Keratinocyte (primary cell): ENCODE measurements around the gene VTCN1. TPM values are rescaled to one million over a fixed set of nuclear protein-coding genes. Genes with fewer than 3 reads are reported as not detected.

ENCODE experiments used
- DNase-seq: peaks from one replicate; pipeline ENCODE4 v3.0.0-alpha.2; 2011; ENCODE audit warnings: low read depth, missing footprints, low spot score
- FAIRE-seq: peaks from 2 replicates; lab custom pipeline; 2011; peaks lifted over from hg19 to GRCh38; lab: Jason Lieb, UNC
- H2AFZ ChIP-seq: 2 replicates; pipeline ENCODE4 v1.6.0; 2012; ENCODE audit warnings: low read length, control low read depth, inconsistent platforms; ENCODE audit not compliant: control insufficient read depth
- H3K27ac ChIP-seq: 2 replicates; pipeline ENCODE4 v1.5.1; 2011; ENCODE audit warnings: low read length; ENCODE audit not compliant: control insufficient read depth, insufficient read depth
- H3K27me3 ChIP-seq: 3 replicates; pipeline ENCODE4 v1.6.0; 2011; ENCODE audit warnings: low read length; ENCODE audit not compliant: control insufficient read depth, insufficient read depth; ENCODE audit errors: extremely low read depth
- H3K36me3 ChIP-seq, 2 experiments: 2 replicates in 1 of 2; 3 replicates in 1 of 2; pipeline ENCODE4 v1.5.1; 2011; ENCODE audit warnings: low read length in 2 of 2, mild to moderate bottlenecking in 1 of 2; ENCODE audit not compliant: control insufficient read depth in 2 of 2, insufficient read depth in 2 of 2; ENCODE audit errors: extremely low read depth in 1 of 2
- H3K4me1 ChIP-seq: 3 replicates; pipeline ENCODE4 v1.5.1; 2011; ENCODE audit warnings: low read length; ENCODE audit not compliant: control insufficient read depth, insufficient read depth; ENCODE audit errors: extremely low read depth
- H3K4me2 ChIP-seq: 3 replicates; pipeline ENCODE4 v1.6.0; 2011; ENCODE audit warnings: low read depth, low read length; ENCODE audit not compliant: control insufficient read depth, insufficient read depth; ENCODE audit errors: extremely low read depth
- H3K4me3 ChIP-seq, 3 experiments: fragments of 200-600 bp in 1 of 3; sonication (generic) in 1 of 3; 2 replicates in 2 of 3; 3 replicates in 1 of 3; pipeline ENCODE4 v1.5.1; 2011 to 2016; ENCODE audit warnings: low read length in 3 of 3, mild to moderate bottlenecking in 3 of 3, control low read depth in 2 of 3, inconsistent platforms in 1 of 3, low read depth in 1 of 3, mixed read lengths in 1 of 3, mixed run types in 1 of 3, moderate library complexity in 1 of 3; ENCODE audit not compliant: control insufficient read depth in 2 of 3, insufficient read depth in 2 of 3; ENCODE audit errors: extremely low read depth in 1 of 3
- H3K79me2 ChIP-seq: 2 replicates; pipeline ENCODE4 v1.6.0; 2012; ENCODE audit warnings: low read length; ENCODE audit not compliant: control insufficient read depth, insufficient read depth
- H3K9ac ChIP-seq: 3 replicates; pipeline ENCODE4 v1.6.0; 2011; ENCODE audit warnings: low read length; ENCODE audit not compliant: control insufficient read depth, insufficient read depth; ENCODE audit errors: extremely low read depth
- H3K9me1 ChIP-seq: 3 replicates; pipeline ENCODE4 v1.6.0; 2011; ENCODE audit warnings: low read length; ENCODE audit not compliant: control insufficient read depth, insufficient read depth; ENCODE audit errors: extremely low read depth
- H3K9me3 ChIP-seq: 2 replicates; pipeline ENCODE4 v1.5.1; 2012; ENCODE audit warnings: low read depth, low read length; ENCODE audit not compliant: control insufficient read depth
- H4K20me1 ChIP-seq: 3 replicates; pipeline ENCODE4 v1.6.0; 2011; ENCODE audit warnings: low read length; ENCODE audit not compliant: control insufficient read depth, insufficient read depth; ENCODE audit errors: extremely low read depth
- CTCF ChIP-seq, 3 experiments: IDR thresholded peaks in 1 of 3; conservative IDR thresholded peaks in 1 of 3; optimal IDR thresholded peaks in 1 of 3; 2 replicates in 2 of 3; 3 replicates in 1 of 3; pipeline versions ENCODE3 to v1.5.1; 2011; ENCODE audit warnings: low read length in 3 of 3, mild to moderate bottlenecking in 3 of 3, moderate library complexity in 2 of 3, control low read depth in 1 of 3, inconsistent platforms in 1 of 3; ENCODE audit not compliant: insufficient read depth in 2 of 3; ENCODE audit errors: extremely low read depth in 1 of 3
- EZH2 ChIP-seq: IDR thresholded peaks from one replicate; pipeline ENCODE4 v1.6.1; 2012; ENCODE audit warnings: inconsistent platforms, mild to moderate bottlenecking, low read length, moderate library complexity
- dilution Hi-C: fragments of 300-500 bp; cut with MboI; formaldehyde crosslinking; loops from one replicate; pipeline ENCODE4 v1.7.0; 2020; ENCODE audit warnings: low sequenced_read_pairs; ENCODE audit not compliant: extremely low pct_ligation_motif_present
- polyA plus RNA-seq, 5 experiments: library from polyadenylated mRNA; depleted of rRNA in 3 of 5; stranded (reverse) in 3 of 5; stranded (forward) in 1 of 5; unstranded in 1 of 5; fragments of >200 nt; gene quantifications; 1 replicate in 1 of 5; 2 replicates in 3 of 5; 3 replicates in 1 of 5; pipeline versions ENCODE4 v1.2.1 to v1.2.3, GENCODE V29; 2011 to 2012; ENCODE audit warnings: missing spikeins in 2 of 5, low read depth in 1 of 5, low replicate concordance in 1 of 5

VTCN1 gene
- polyA plus RNA-seq, 1 donor (not counting 4 experiments of a cell fraction or from before 2014, with no cell fraction given): not detected

GRCh38 chr1:117244971-117245370, 34.2 kb upstream of the VTCN1 start:
- H3K9me3 ChIP-seq: no peaks in the 10 kb centered on the region
- H3K4me2 ChIP-seq: no peak overlapping the region
- no peaks in the 10 kb centered on the region for H3K36me3 ChIP-seq
- no peaks in the 10 kb centered on the region for H3K79me2 ChIP-seq
- no peak for TF ChIP-seq EZH2
- TF ChIP-seq CTCF (optimal IDR thresholded peaks at IDR 0.05 in 1 of 3, IDR thresholded peaks at IDR 0.05 in 1 of 3, conservative IDR thresholded peaks at IDR 0.05 in 1 of 3; ENCODE audit: extremely low read depth in 1 of 3, insufficient read depth in 2 of 3, low read length in 3 of 3): no peak
- H3K27ac ChIP-seq: no peak overlapping the region
- no peaks in the 10 kb centered on the region for H4K20me1 ChIP-seq
- dilution Hi-C loops: no loop called here
- no peak overlapping the region for H3K9ac ChIP-seq
- FAIRE-seq (no peak), DNase-seq (no peak)
- H3K4me3 ChIP-seq: no peak overlapping the region
- H3K9me1 ChIP-seq: no peaks in the 10 kb centered on the region
- no peaks in the 10 kb centered on the region for H3K27me3 ChIP-seq
- no peaks in the 10 kb centered on the region for H3K4me1 ChIP-seq
- no peak overlapping the region for H2AFZ ChIP-seq

- TF ChIP-seq EZH2 (no peak), CTCF (optimal IDR thresholded peaks at IDR 0.05 in 1 of 3, IDR thresholded peaks at IDR 0.05 in 1 of 3, conservative IDR thresholded peaks at IDR 0.05 in 1 of 3; ENCODE audit: extremely low read depth in 1 of 3, insufficient read depth in 2 of 3, low read length in 3 of 3) (no peak)
- H3K9ac ChIP-seq: no peak overlapping the region
- H3K4me2 ChIP-seq: no peak overlapping the region
- H3K36me3 ChIP-seq: no peaks in the 10 kb centered on the region
- no peaks in the 10 kb centered on the region for H3K27me3 ChIP-seq
- H3K27ac ChIP-seq: no peak overlapping the region
- DNase-seq (no peak), FAIRE-seq (no peak)
- no peaks in the 10 kb centered on the region for H3K79me2 ChIP-seq
- dilution Hi-C loops: no loop called here
- H2AFZ ChIP-seq: no peak overlapping the region
- no peak overlapping the region for H3K4me3 ChIP-seq
- H4K20me1 ChIP-seq: no peaks in the 10 kb centered on the region
- H3K9me1 ChIP-seq: no peaks in the 10 kb centered on the region
- no peaks in the 10 kb centered on the region for H3K4me1 ChIP-seq
- no peaks in the 10 kb centered on the region for H3K9me3 ChIP-seq
Measured at GRCh38 chr1:117244306-117244705, 33.6 kb upstream of the VTCN1 start.
